ENCODE measurements around the gene HSFX2.
"Not testable (repeated sequence)": the region's sequence is repeated elsewhere in the genome, so short reads cannot be mapped to it uniquely, and the experiment has no call there.

The HSFX2 gene

DNA sequence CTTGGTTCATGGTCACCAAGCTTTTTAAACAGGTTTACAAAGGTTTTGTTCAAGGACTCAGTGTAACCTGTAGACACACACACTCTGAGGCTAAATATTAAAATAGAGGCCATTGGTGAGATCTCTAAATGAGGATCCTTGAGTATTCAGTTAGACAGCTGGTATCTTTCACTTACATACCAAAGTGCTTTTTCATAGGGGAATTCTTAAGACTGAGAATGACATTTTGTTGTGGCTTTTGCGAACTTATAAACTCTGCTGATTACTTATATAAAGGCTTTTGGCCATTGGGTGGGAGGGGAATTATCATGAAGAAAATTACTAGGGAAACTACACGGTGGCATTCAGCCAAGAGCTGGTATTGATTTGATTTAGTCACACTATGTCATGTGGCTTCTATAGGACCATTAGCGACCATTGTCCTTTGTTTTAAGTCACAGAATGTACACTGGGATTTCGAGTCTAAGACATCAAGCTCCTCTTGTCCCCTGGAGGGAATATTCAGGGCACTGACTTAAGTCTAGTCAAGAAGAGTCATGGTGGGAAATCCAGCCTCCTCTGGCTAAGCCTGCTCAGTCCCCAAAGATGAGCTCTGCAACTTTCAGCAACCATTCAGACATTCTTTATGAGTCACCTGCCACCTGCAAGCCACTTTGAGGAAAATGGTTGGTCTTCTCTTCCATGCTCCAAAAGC lies 43.7 kb downstream of the HSFX2 start:
- not testable (repeated sequence) for H3K9me3 ChIP-seq (replicated peaks; ENCODE audit: insufficient read depth, low read length); H3F3A ChIP-seq (ENCODE audit: insufficient read depth, low read length); H3K4me3 ChIP-seq (ENCODE audit: low read length); H2AFZ ChIP-seq (ENCODE audit: low read length); H3K27me3 ChIP-seq (replicated peaks; ENCODE audit: insufficient read depth, low read length); H3K4me1 ChIP-seq (ENCODE audit: low read length); H3K79me2 ChIP-seq (ENCODE audit: low read length); H3K9me2 ChIP-seq (replicated peaks; ENCODE audit: insufficient read depth, low read length); H4K20me1 ChIP-seq (ENCODE audit: insufficient read depth, low read length); H3K9ac ChIP-seq (ENCODE audit: low read length); DNase-seq; H3K27ac ChIP-seq (ENCODE audit: low read length); H3K4me2 ChIP-seq (ENCODE audit: low read depth, low read length); H3K36me3 ChIP-seq (replicated peaks; ENCODE audit: insufficient read depth, low read length)

DNA sequence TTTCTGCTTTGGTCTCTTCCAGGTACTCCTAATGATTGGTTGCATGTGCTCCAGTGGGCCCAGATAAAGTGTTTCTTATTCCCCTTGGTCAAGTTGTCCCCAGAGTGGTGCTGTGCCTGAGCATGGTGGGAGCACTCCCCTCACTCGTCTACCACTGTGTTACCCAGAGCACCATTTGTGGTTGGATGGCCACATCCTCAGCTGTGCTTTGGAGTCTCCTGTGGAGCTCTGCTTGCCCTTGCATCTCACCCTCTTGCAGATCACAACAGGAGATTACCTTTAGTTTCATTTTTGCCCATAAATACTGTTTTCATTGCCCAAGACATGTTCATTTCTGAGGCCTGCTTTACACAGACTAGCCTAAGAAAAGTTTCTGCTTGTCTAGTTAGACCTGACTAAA lies 44.7 kb downstream of the HSFX2 start:
- H3K9me3 ChIP-seq (replicated peaks; ENCODE audit: insufficient read depth, low read length); H3K9me2 ChIP-seq (replicated peaks; ENCODE audit: insufficient read depth, low read length); H3K79me2 ChIP-seq (ENCODE audit: low read length); H3K4me2 ChIP-seq (ENCODE audit: low read depth, low read length); H3K4me3 ChIP-seq (ENCODE audit: low read length); H3K27ac ChIP-seq (ENCODE audit: low read length); H3K36me3 ChIP-seq (replicated peaks; ENCODE audit: insufficient read depth, low read length); DNase-seq; H3K4me1 ChIP-seq (ENCODE audit: low read length); H3K9ac ChIP-seq (ENCODE audit: low read length); H4K20me1 ChIP-seq (ENCODE audit: insufficient read depth, low read length); H3F3A ChIP-seq (ENCODE audit: insufficient read depth, low read length); H3K27me3 ChIP-seq (replicated peaks; ENCODE audit: insufficient read depth, low read length); H2AFZ ChIP-seq (ENCODE audit: low read length): not testable (repeated sequence)

DNA sequence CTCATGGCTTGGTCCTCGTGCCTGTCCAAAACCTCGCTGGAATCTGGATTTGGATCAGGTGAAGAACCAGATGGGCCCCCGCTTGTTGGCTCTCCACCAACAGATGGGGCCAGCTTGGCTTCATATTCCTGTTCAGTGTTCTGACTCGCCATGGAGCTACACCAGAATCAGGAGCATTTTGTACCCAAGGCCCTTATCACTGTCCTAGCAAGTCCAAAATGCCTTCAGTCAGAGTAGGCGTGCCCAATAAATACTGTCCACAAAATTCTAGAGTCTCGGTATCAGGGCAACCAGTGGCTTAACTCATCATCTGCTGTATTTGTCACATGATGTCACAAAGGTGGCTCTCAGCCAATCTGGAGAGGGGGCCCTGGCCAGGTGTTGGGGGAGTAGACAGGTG lies 45.4 kb downstream of the HSFX2 start, which contains the start of gene HSFX3:
Gene HSFX3, minus strand, starts transcription at position 224 of the 400 bp plus-strand sequence. Its CDS starts 72 bp downstream, at position 152.
- not testable (repeated sequence) for H4K20me1 ChIP-seq (ENCODE audit: insufficient read depth, low read length); H3K36me3 ChIP-seq (replicated peaks; ENCODE audit: insufficient read depth, low read length); H3K79me2 ChIP-seq (ENCODE audit: low read length); H3K27ac ChIP-seq (ENCODE audit: low read length); H3K4me3 ChIP-seq (ENCODE audit: low read length); H3K9ac ChIP-seq (ENCODE audit: low read length); DNase-seq; H3K27me3 ChIP-seq (replicated peaks; ENCODE audit: insufficient read depth, low read length); H3K4me1 ChIP-seq (ENCODE audit: low read length); H2AFZ ChIP-seq (ENCODE audit: low read length); H3K4me2 ChIP-seq (ENCODE audit: low read depth, low read length); H3K9me2 ChIP-seq (replicated peaks; ENCODE audit: insufficient read depth, low read length); H3F3A ChIP-seq (ENCODE audit: insufficient read depth, low read length); H3K9me3 ChIP-seq (replicated peaks; ENCODE audit: insufficient read depth, low read length)

DNA sequence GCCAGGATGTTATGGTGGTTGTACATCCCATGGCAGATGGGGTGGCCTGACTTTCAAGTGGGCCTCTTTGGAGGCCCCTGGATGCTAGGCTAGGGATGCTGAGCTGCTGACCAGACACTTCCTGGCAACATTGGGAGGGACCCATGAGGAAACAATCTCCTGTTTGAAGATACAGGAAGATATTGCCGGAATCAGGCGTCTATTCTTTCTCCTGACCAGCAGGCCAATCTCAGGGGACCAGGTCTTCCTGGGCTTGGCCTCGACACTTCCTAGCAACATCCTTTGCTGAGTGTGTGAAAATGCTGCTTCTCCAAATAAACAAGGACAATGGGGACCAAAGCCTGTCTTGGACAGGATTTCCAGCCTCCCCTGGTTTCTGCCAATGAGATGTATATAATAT lies 47.3 kb downstream of the HSFX2 start:
- H3F3A ChIP-seq (ENCODE audit: insufficient read depth, low read length) = not testable (repeated sequence)

DNA sequence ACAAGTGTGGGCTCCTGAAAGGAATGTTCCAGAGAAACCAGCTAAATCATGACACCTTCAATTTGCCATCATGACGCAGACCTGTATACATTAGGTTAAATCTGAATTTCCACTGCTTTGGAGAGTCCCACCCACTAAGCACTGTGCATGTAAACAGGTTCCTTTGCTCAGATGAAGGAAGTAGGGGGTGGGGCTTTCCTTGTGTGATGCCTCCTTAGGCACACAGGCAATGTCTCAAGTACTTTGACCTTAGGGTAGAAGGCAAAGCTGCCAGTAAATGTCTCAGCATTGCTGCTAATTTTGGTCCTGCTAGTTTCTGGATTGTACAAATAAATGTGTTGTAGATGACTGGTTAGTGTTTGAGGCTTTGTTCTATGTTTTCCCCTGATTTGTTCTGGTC lies 48.2 kb downstream of the HSFX2 start:
- H3K27me3 ChIP-seq (replicated peaks; ENCODE audit: insufficient read depth, low read length); H3K4me2 ChIP-seq (ENCODE audit: low read depth, low read length); H3K4me3 ChIP-seq (ENCODE audit: low read length); H3K9me3 ChIP-seq (replicated peaks; ENCODE audit: insufficient read depth, low read length); DNase-seq; H3K36me3 ChIP-seq (replicated peaks; ENCODE audit: insufficient read depth, low read length); H3K79me2 ChIP-seq (ENCODE audit: low read length); H4K20me1 ChIP-seq (ENCODE audit: insufficient read depth, low read length); H3K4me1 ChIP-seq (ENCODE audit: low read length); H3K27ac ChIP-seq (ENCODE audit: low read length); H3K9ac ChIP-seq (ENCODE audit: low read length); H2AFZ ChIP-seq (ENCODE audit: low read length); H3F3A ChIP-seq (ENCODE audit: insufficient read depth, low read length); H3K9me2 ChIP-seq (replicated peaks; ENCODE audit: insufficient read depth, low read length): not testable (repeated sequence)

More for the DNA sequence above, 47.3 kb downstream of the HSFX2 start:
- not testable (repeated sequence) for H3K9ac ChIP-seq (ENCODE audit: low read length); H3K4me2 ChIP-seq (ENCODE audit: low read depth, low read length); H3K36me3 ChIP-seq (replicated peaks; ENCODE audit: insufficient read depth, low read length); DNase-seq; H4K20me1 ChIP-seq (ENCODE audit: insufficient read depth, low read length); H3K79me2 ChIP-seq (ENCODE audit: low read length); H3K4me3 ChIP-seq (ENCODE audit: low read length); H3K4me1 ChIP-seq (ENCODE audit: low read length); H3K9me2 ChIP-seq (replicated peaks; ENCODE audit: insufficient read depth, low read length); H3K9me3 ChIP-seq (replicated peaks; ENCODE audit: insufficient read depth, low read length); H3K27ac ChIP-seq (ENCODE audit: low read length); H2AFZ ChIP-seq (ENCODE audit: low read length); H3K27me3 ChIP-seq (replicated peaks; ENCODE audit: insufficient read depth, low read length)

DNA sequence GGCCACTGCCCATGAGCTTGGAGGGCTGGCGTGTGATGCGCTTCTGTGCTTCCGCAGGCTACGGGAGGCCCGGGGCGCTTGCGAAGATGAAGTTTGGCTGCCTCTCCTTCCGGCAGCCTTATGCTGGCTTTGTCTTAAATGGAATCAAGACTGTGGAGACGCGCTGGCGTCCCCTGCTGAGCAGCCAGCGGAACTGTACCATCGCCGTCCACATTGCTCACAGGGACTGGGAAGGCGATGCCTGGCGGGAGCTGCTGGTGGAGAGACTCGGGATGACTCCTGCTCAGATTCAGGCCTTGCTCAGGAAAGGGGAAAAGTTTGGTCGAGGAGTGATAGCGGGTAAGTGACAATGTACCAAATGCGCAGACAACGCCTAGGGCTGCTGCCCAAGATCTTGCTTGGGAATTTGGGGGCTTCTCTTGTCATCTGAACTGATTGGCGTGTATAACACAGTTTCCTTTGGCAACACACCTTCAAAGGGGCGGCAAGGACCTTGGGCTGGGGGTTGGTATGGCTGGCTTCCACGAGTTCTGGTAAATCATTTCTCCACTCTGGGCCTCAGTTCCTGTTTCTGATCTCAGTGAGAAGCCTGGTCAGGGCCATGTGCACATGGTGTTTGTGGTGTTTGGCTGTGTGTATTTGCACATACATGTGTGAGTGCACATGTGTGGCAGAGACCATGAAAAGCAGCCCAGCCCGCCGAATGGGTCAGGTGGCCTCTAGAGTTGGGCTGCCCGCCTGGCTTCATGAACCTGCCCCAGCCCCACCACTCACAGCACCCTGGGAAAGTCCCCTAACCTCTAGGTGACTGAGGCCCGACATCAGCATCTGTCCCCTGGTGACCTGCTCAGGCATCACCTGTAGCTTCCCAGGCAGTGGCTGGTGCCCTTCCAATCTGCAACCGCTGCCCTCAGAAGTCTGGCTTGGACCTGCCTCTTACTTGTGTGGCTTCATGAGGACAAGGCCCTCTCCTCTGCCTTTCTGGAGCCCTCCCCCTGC lies 49.3 kb downstream of the HSFX2 start:
- H3K4me2 ChIP-seq (ENCODE audit: low read depth, low read length); H3K9ac ChIP-seq (ENCODE audit: low read length); H3F3A ChIP-seq (ENCODE audit: insufficient read depth, low read length); H3K4me1 ChIP-seq (ENCODE audit: low read length); H3K27me3 ChIP-seq (replicated peaks; ENCODE audit: insufficient read depth, low read length); H3K27ac ChIP-seq (ENCODE audit: low read length); H4K20me1 ChIP-seq (ENCODE audit: insufficient read depth, low read length); H3K36me3 ChIP-seq (replicated peaks; ENCODE audit: insufficient read depth, low read length); H3K9me2 ChIP-seq (replicated peaks; ENCODE audit: insufficient read depth, low read length); DNase-seq; H3K9me3 ChIP-seq (replicated peaks; ENCODE audit: insufficient read depth, low read length); H2AFZ ChIP-seq (ENCODE audit: low read length); H3K4me3 ChIP-seq (ENCODE audit: low read length); H3K79me2 ChIP-seq (ENCODE audit: low read length): not testable (repeated sequence)
